A549 treated with CpdA at 1 μM for 4 hours (cell line): ENCODE results near the gene DNALI1. TPM values are rescaled to one million over a fixed set of nuclear protein-coding genes. Genes with fewer than 3 reads are reported as not detected.

Experiments used
- total RNA-seq: library from RNA; stranded (reverse); fragments of 200-300 nt; extraction: Qiagen RNA extraction; gene quantifications from 5 replicates; pipeline ENCODE4 v1.2.3, GENCODE V29; 2022; ENCODE audit warnings: low read depth

Gene DNALI1
- 0.03 to 0.13 TPM in 2 of 5 replicates, not detected in the others for total RNA-seq

GRCh38 chr1:37556712-37557196 lies at the start of gene DNALI1:
Gene DNALI1, plus strand, starts transcription at chr1:37556940. Its CDS starts 55 bp downstream, at chr1:37556995.

GRCh38 chr1:37514350-37515184 lies 42.2 kb upstream of the DNALI1 start, which contains the start of gene MEAF6:
Gene MEAF6, minus strand, starts transcription at chr1:37514766. Its CDS starts 20 bp downstream, at chr1:37514746.

GRCh38 chr1:37553927-37554808 lies 2.6 kb upstream of the DNALI1 start, which contains the start of gene SNIP1:
Gene SNIP1, minus strand, starts transcription at chr1:37554293. Its CDS starts 64 bp downstream, at chr1:37554229.

GRCh38 chr1:37595440-37596181 lies 38.9 kb downstream of the DNALI1 start, which contains the start of gene GNL2:
Gene GNL2, minus strand, starts transcription at chr1:37595937. Its CDS starts 115 bp downstream, at chr1:37595822.

Other genes with a start within 250 kb of the DNALI1 start
- 12.9 to 20.1 TPM (median 16.6 TPM) in 5 replicates for gene ZC3H12A, start 82.4 kb upstream of the DNALI1 start, total RNA-seq
- gene MEAF6, start 42.2 kb upstream of the DNALI1 start, total RNA-seq: 33.0 to 39.2 TPM (median 33.7 TPM) in 5 replicates
- gene SNIP1, start 2.6 kb upstream of the DNALI1 start, total RNA-seq: 8.5 to 12.3 TPM (median 10.0 TPM) in 5 replicates
- 47.6 to 70.9 TPM (median 53.2 TPM) in 5 replicates for gene GNL2, start 39.0 kb downstream of the DNALI1 start, total RNA-seq
- gene RSPO1, start 78.0 kb downstream of the DNALI1 start, total RNA-seq: 0.09 to 0.13 TPM (median 0.10 TPM) in 4 of 5 replicates, not detected in the other
- gene CDCA8, start 135.6 kb downstream of the DNALI1 start, total RNA-seq: 46.9 to 52.0 TPM (median 48.3 TPM) in 5 replicates
- gene EPHA10, start 208.2 kb downstream of the DNALI1 start, total RNA-seq: 0.51 to 0.91 TPM (median 0.62 TPM) in 5 replicates
- gene MANEAL, start 236.9 kb downstream of the DNALI1 start, total RNA-seq: 22.2 to 27.6 TPM (median 25.3 TPM) in 5 replicates